Pons (tissue), 1 donor: ENCODE data around the gene APPBP2.

Experiments
- DNase-seq: peaks from one replicate; pipeline ENCODE4 v3.0.0-alpha.2; 2016; ENCODE audit warnings: low spot score

Gene APPBP2

GRCh38 chr17:60393840-60394723, 132.0 kb downstream of the APPBP2 start:
- no peak for DNase-seq
